Colonic mucosa (tissue), 4 donors: ENCODE data around the gene MED15. TPM values are rescaled to one million over a fixed set of nuclear protein-coding genes. Genes with fewer than 3 reads are reported as not detected.
A peak's percentile ranks its signal among the peaks of the same experiment; 100 is the strongest.

Experiments used
- DNase-seq: peaks from one replicate; pipeline ENCODE4 v3.0.0-alpha.2; 2020
- H3K27ac ChIP-seq: fragments of 200-600 bp; one replicate; pipeline ENCODE4 v1.8.0; 2021
- H3K27me3 ChIP-seq: fragments of 200-600 bp; one replicate; pipeline ENCODE4 v1.8.0; 2021
- H3K36me3 ChIP-seq: fragments of 200-600 bp; one replicate; pipeline ENCODE4 v1.8.0; 2021
- H3K4me1 ChIP-seq: fragments of 200-600 bp; one replicate; pipeline ENCODE4 v1.8.0; 2021; ENCODE audit warnings: mild to moderate bottlenecking
- H3K4me3 ChIP-seq: fragments of 200-600 bp; one replicate; pipeline ENCODE4 v1.8.0; 2021
- H3K9ac ChIP-seq, 2 donors: one replicate each; pipeline ENCODE4 v1.7.0; 2013; ENCODE audit warnings: control low read depth in 2 of 2, low read depth in 2 of 2, low read length in 2 of 2
- H3K9me3 ChIP-seq: fragments of 200-600 bp; one replicate; pipeline ENCODE4 v1.8.0; 2021
- intact Hi-C: fragments of 100-400 bp; cut with DNase I; formaldehyde crosslinking; loops from one replicate; pipeline ENCODE4 v1.14.1; 2022
- total RNA-seq, 2 donors: library from RNA; stranded (reverse); fragmentation: NEBNext Ultra II Directional in 1 of 2; extraction: Animal tissue kit (Norgen Biotek cat#: 25700) in 1 of 2; gene quantifications; one replicate each; pipeline ENCODE4 v1.2.1, GENCODE V29; 2021
- TF ChIP-seq, protein P1 (sequence below): fragments of 200-600 bp; IDR thresholded peaks from one replicate; pipeline ENCODE4 v1.8.0; 2022; ENCODE audit warnings: antibody characterized with exemption, mild to moderate bottlenecking
- donor health status: healthy.
- donor health status: DM: no; HTN: no; CAD: no.
- donor health status: DM: no; HTN: no; CAD: no.

Gene MED15
- total RNA-seq, 2 donors from 2014 or later: 93.1 to 102 TPM

DNA sequence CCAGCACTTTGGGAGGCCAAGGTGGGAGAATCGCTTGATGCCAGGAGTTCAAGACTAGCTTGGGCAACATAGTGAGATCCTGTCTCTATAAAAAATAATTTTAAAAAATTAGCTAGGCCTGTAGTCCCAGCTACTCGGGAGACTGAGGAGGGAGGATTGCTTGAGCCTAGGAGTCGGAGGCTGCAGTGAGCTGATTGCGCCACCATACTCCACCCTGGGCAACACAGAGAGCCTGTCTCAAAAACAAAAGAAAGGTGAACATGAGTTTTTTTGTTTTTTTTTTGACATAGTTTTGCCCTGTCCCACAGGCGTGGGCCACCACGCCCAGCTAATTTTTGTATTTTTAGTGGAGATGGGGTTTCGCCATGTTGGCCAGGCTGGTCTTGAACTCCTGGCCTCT lies 17.6 kb downstream of the MED15 start:
- DNase-seq: no peak

DNA sequence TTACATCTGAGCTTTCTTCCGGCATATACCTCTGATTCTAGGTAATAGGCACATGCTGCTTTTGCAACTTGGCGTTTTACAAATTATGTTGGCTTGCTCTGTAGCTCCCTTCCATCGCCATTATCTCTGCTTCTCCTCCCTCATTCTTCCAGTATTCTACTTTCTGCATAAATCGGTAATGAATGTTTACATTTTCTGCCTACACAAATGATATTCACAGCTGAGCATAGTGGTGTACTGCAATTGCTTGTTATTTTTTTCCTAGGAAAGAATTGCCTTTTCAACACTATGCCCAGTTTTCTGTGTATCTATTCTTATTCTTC lies 18.9 kb downstream of the MED15 start:
- H3K4me1 ChIP-seq: peaks cover 20% of the 10 kb centered on the region
- no peak overlapping the region for H3K4me3 ChIP-seq
- DNase-seq: no peak
- TF ChIP-seq, protein P1, sequence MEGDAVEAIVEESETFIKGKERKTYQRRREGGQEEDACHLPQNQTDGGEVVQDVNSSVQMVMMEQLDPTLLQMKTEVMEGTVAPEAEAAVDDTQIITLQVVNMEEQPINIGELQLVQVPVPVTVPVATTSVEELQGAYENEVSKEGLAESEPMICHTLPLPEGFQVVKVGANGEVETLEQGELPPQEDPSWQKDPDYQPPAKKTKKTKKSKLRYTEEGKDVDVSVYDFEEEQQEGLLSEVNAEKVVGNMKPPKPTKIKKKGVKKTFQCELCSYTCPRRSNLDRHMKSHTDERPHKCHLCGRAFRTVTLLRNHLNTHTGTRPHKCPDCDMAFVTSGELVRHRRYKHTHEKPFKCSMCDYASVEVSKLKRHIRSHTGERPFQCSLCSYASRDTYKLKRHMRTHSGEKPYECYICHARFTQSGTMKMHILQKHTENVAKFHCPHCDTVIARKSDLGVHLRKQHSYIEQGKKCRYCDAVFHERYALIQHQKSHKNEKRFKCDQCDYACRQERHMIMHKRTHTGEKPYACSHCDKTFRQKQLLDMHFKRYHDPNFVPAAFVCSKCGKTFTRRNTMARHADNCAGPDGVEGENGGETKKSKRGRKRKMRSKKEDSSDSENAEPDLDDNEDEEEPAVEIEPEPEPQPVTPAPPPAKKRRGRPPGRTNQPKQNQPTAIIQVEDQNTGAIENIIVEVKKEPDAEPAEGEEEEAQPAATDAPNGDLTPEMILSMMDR: no peak
- no peak overlapping the region for H3K27ac ChIP-seq
- intact Hi-C loops: no loop called here
- no peak overlapping the region for H3K9ac ChIP-seq
- no peaks in the 10 kb centered on the region for H3K36me3 ChIP-seq
- no peaks in the 10 kb centered on the region for H3K27me3 ChIP-seq
- no peaks in the 10 kb centered on the region for H3K9me3 ChIP-seq

More for the DNA sequence above, 17.6 kb downstream of the MED15 start:
- Histone ChIP-seq H3K27me3 (no peaks in the 10 kb centered on the region), H3K4me1 (peaks cover 8% of the 10 kb centered on the region), H3K27ac (no peak overlapping the region), H3K4me3 (no peak overlapping the region), H3K9ac (no peak overlapping the region), H3K9me3 (no peaks in the 10 kb centered on the region), H3K36me3 (no peaks in the 10 kb centered on the region)
- TF ChIP-seq, protein P1: no peak
- intact Hi-C loops: no loop called here

DNA sequence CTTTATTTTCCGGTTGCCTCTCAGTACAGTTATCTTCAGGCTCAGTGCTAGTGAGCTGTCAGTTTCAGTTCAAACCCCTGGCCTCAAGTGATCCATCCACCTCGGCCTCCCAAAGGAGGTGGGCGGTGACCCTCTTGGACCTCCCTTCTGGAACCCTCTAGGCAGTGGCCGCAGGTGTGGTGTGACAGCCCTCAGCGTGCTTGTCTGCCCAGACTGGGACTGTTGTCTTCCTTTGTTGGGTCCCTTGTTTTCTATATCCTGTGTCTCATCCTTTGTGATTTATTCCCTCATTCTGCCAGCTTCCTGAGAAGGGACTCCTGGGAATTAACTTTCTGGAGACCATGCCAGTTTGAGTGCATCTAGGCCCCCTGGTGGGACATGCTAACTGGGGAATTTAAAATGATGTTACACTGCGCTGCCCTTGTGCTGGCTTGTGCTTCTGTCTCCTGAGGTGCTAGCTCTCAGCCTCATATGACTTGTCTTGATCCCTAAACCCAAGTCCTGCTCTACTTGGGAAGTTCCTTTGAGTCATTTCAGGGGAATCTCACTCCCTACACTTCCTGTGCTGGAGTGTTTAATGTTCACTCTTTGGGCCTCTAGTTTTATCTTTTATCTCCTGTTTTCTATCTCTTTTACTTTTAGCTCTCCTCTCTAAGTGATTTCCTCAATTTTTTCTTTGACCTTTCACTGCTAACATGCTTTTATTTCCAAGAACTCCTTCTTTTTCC lies 19.4 kb downstream of the MED15 start:
- Histone ChIP-seq H3K9ac (no peak overlapping the region), H3K27me3 (no peaks in the 10 kb centered on the region), H3K9me3 (no peaks in the 10 kb centered on the region), H3K4me1 (peaks cover 26% of the 10 kb centered on the region), H3K27ac (no peak overlapping the region), H3K36me3 (no peaks in the 10 kb centered on the region), H3K4me3 (no peak overlapping the region)
- DNase-seq: no peak
- TF ChIP-seq, protein P1: no peak
- intact Hi-C loops: no loop called here

DNA sequence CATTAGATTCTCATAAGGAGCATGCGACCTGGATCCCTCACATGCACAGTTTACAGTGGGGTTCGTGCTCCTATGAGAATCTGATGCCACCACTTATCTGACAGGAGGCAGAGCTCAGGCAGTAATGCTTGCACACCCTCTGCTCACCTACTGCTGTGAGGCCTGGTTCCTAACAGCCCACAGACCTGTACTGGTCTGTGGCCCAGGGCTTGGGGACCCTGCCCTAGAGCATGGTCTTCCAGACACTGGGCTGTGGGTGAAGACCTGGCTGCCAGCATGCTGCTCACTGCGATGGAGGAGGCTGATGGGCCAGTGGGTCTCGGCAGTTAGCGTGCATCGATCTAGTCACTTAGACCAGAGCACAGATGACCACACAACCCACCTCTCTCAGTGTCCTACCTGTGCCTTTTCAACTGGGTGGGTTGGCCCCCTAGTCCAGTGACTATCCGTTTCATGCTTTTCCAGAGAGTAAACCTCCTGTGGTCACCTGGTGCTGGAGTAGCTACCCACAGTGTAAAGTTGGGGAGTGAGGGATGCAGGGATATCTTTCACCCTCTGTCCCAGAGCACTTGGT lies 21.1 kb downstream of the MED15 start:
- H3K4me3 ChIP-seq: no peak overlapping the region
- H3K9ac ChIP-seq: no peak overlapping the region
- H3K27me3 ChIP-seq: no peaks in the 10 kb centered on the region
- DNase-seq: no peak
- H3K4me1 ChIP-seq: peaks cover 26% of the 10 kb centered on the region
- no peaks in the 10 kb centered on the region for H3K36me3 ChIP-seq
- intact Hi-C loops: no loop called here
- H3K9me3 ChIP-seq: no peaks in the 10 kb centered on the region
- H3K27ac ChIP-seq: no peak overlapping the region
- TF ChIP-seq, protein P1: no peak

DNA sequence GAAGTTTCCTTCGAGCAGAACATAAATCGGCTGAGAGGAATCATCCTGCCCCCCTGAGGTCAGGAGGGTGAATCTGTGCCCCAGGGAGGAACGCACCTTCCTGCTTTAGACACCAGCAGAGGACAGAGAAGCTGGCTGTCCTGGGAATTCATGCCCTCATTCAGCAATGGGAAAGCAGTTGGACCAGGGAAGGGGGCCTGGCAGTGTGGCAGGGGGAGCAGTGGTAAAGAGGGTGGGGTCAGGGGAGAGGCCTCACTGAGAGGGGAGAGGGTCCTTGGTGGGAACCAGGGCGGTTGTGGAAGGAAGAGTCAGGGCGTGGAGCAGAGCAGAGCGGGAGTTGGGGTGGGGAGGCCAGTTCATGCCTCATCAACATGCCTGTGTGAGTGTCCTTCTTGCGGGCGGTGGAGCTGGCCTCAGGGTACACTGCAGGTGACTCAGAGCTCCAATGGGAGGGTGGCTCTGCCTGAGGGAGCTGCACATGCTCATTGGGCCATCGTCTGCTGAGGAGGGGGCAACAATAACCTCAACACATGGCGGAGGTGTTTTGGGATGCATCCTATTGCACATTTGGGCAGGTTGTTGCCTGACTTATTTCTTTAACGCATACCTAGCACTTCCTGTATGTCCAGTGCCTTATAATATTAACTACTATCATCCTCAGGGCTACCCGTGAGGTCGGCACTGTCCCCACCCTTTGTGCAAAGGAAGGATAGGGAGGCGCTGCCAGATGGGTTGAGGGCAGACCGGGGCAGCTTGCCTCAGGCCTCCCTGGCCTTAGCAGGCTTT lies 23.2 kb downstream of the MED15 start:
- Histone ChIP-seq H3K9ac (peak overlapping the region in 1 of 2 donors; percentile 29), H3K9me3 (no peaks in the 10 kb centered on the region), H3K4me3 (no peak overlapping the region), H3K27me3 (no peaks in the 10 kb centered on the region), H3K27ac (peak overlapping the region; percentile 63), H3K36me3 (no peaks in the 10 kb centered on the region), H3K4me1 (peaks cover 24% of the 10 kb centered on the region)
- intact Hi-C loops: no loop called here
- DNase-seq: no peak
- TF ChIP-seq, protein P1: no peak
